Measurements from ENCODE around the gene GRIK3.

Gene GRIK3

GRCh38 chr1:36996106-36996505 is 38.2 kb downstream of the GRIK3 start:
- H3K4me3 ChIP-seq (ENCODE audit: low read depth, low read length), result no peak overlapping the region
- no peak for DNase-seq (ENCODE audit: low read depth)
- TF ChIP-seq CTCF (IDR thresholded peaks at IDR 0.05; ENCODE audit: low read depth, low read length, missing control alignments), result no peak
- in situ Hi-C loops (cut with HindIII; ENCODE audit: low sequenced_read_pairs), result no loop called here

GRCh38 chr1:36994868-36995267 is 39.4 kb downstream of the GRIK3 start:
- in situ Hi-C loops (cut with HindIII; ENCODE audit: low sequenced_read_pairs), result no loop called here
- DNase-seq (ENCODE audit: low read depth), result no peak
- no peak overlapping the region for H3K4me3 ChIP-seq (ENCODE audit: low read depth, low read length)
- no peak for TF ChIP-seq CTCF (IDR thresholded peaks at IDR 0.05; ENCODE audit: low read depth, low read length, missing control alignments)

- no peak for DNase-seq (ENCODE audit: low read depth)
- H3K4me3 ChIP-seq (ENCODE audit: low read depth, low read length), result no peak overlapping the region
- in situ Hi-C loops (cut with HindIII; ENCODE audit: low sequenced_read_pairs), result no loop called here
- no peak for TF ChIP-seq CTCF (IDR thresholded peaks at IDR 0.05; ENCODE audit: low read depth, low read length, missing control alignments)
These were observed 40.0 kb downstream of the GRIK3 start for GRCh38 chr1:36994294-36994693.

GRCh38 chr1:36992139-36992943 is 42.0 kb downstream of the GRIK3 start:
- H3K4me3 ChIP-seq (ENCODE audit: low read depth, low read length), result no peak overlapping the region
- in situ Hi-C loops (cut with HindIII; ENCODE audit: low sequenced_read_pairs), result no loop called here
- no peak for TF ChIP-seq CTCF (IDR thresholded peaks at IDR 0.05; ENCODE audit: low read depth, low read length, missing control alignments)
- DNase-seq (ENCODE audit: low read depth), result no peak

GRCh38 chr1:36991551-36991950 is 42.8 kb downstream of the GRIK3 start:
- no peak overlapping the region for H3K4me3 ChIP-seq (ENCODE audit: low read depth, low read length)
- no peak for DNase-seq (ENCODE audit: low read depth)
- in situ Hi-C loops (cut with HindIII; ENCODE audit: low sequenced_read_pairs), result no loop called here
- TF ChIP-seq CTCF (IDR thresholded peaks at IDR 0.05; ENCODE audit: low read depth, low read length, missing control alignments), result no peak

GRCh38 chr1:36990928-36991327 is 43.4 kb downstream of the GRIK3 start:
- in situ Hi-C loops (cut with HindIII; ENCODE audit: low sequenced_read_pairs), result no loop called here
- DNase-seq (ENCODE audit: low read depth), result no peak
- H3K4me3 ChIP-seq (ENCODE audit: low read depth, low read length), result no peak overlapping the region
- TF ChIP-seq CTCF (IDR thresholded peaks at IDR 0.05; ENCODE audit: low read depth, low read length, missing control alignments), result no peak

Data from astrocyte of the cerebellum (primary cell).